Peyer's patch (tissue), 4 donors: ENCODE data around the gene TTC38.

Experiments used
- POLR2A ChIP-seq, 2 donors: fragments of 450-650 bp; IDR thresholded peaks; one replicate each; pipeline ENCODE4 v1.5.1; 2017; ENCODE audit warnings: antibody characterized with exemption in 2 of 2, mild to moderate bottlenecking in 2 of 2, moderate library complexity in 2 of 2
- TF ChIP-seq, protein P1 (sequence below), 6 experiments: fragments of 450-650 bp in 4 of 6; fragments of 200-600 bp in 2 of 6; sonication (generic) in 1 of 6; IDR thresholded peaks; one replicate each; pipeline ENCODE4 v1.5.1; 2017 to 2019; ENCODE audit warnings: antibody characterized with exemption in 6 of 6, mild to moderate bottlenecking in 3 of 6, moderate library complexity in 1 of 6

DNA sequence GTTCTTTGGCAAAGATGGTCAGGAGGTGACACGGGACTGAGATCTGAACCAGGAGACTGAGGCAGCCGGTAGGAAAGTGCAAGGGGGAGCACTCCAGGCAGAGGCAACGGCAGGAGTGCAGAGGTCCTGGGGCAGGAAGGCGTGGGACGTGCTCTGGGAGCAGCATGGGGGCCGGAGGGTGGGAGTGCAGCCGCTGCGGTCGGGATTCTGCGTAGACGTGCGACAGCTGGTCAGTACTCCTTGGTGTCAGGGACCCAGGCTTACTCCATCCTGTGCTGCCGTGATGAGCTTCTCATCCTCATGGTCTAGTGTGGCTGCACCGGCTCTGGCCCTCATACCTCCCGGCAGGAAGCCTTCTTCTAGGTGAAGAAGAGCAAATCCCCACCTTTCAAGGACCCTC is 50.8 kb downstream of the TTC38 start:
- TF ChIP-seq, protein P1, sequence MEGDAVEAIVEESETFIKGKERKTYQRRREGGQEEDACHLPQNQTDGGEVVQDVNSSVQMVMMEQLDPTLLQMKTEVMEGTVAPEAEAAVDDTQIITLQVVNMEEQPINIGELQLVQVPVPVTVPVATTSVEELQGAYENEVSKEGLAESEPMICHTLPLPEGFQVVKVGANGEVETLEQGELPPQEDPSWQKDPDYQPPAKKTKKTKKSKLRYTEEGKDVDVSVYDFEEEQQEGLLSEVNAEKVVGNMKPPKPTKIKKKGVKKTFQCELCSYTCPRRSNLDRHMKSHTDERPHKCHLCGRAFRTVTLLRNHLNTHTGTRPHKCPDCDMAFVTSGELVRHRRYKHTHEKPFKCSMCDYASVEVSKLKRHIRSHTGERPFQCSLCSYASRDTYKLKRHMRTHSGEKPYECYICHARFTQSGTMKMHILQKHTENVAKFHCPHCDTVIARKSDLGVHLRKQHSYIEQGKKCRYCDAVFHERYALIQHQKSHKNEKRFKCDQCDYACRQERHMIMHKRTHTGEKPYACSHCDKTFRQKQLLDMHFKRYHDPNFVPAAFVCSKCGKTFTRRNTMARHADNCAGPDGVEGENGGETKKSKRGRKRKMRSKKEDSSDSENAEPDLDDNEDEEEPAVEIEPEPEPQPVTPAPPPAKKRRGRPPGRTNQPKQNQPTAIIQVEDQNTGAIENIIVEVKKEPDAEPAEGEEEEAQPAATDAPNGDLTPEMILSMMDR (IDR thresholded peaks at IDR 0.05), result no peak
- TF ChIP-seq POLR2A (IDR thresholded peaks at IDR 0.05), result no peak
